ENCODE results near the gene SNUPN. TPM values are rescaled to one million over a fixed set of nuclear protein-coding genes. Genes with fewer than 3 reads are reported as not detected.

The SNUPN gene
- total RNA-seq, 4 donors from 2014 or later, result 17.6 to 23.2 (median 18.7) TPM

GRCh38 chr15:75653347-75653913 lies 27.9 kb upstream of the SNUPN start:
- no peak for ATAC-seq (ENCODE audit: low FRiP score)
- TF ChIP-seq CTCF (IDR thresholded peaks at IDR 0.05), result no peak
- DNase-seq (ENCODE audit: low spot score), result no peak

DNA sequence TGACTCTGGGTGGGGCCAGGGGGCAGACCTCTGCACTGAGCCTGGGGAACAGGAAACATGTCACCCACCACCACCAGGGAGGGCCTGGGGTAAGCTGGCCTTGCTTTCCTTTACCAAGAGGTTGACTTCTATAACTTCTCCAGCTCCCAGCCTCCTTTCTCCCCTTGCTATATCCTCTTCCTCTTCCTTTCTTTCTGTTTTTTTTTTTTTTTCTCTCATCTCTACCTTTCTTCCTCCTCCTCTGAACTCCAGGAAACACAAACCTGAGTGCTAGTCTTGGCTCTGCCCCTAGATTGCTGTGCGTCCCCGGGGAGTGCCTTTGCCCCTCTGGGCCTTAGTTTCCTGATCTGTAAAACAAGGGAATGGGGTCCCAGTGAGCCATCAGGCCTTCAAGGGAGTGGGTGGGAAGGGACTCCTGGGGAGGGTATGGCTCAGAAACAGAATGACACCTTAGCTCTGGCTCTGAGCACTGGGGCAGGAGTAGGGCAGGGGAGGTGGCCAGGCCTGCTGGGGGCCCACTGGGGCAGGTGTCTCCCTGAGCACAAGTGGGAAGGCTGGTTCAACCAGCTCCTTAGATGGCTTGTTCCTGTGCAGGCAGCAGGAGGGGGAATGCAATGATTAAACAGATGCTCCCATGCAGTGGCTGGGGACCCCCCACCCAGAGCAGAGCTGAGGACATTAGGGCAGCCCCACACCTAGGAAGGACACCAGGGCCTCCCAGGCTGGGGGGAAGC lies 26.5 kb upstream of the SNUPN start:
- ATAC-seq (ENCODE audit: low FRiP score) (no peak), DNase-seq (ENCODE audit: low spot score) (no peak)
- no peak for TF ChIP-seq CTCF (IDR thresholded peaks at IDR 0.05)

- DNase-seq (ENCODE audit: low spot score) (no peak), ATAC-seq (ENCODE audit: low FRiP score) (no peak)
- no peak for TF ChIP-seq CTCF (IDR thresholded peaks at IDR 0.05)
Observed at GRCh38 chr15:75650908-75651809, 25.6 kb upstream of the SNUPN start.

- TF ChIP-seq CTCF (IDR thresholded peaks at IDR 0.05), result no peak
- ATAC-seq (ENCODE audit: low FRiP score), result no peak
- no peak for DNase-seq (ENCODE audit: low spot score)
Observed at GRCh38 chr15:75649848-75650247, 24.3 kb upstream of the SNUPN start.

DNA sequence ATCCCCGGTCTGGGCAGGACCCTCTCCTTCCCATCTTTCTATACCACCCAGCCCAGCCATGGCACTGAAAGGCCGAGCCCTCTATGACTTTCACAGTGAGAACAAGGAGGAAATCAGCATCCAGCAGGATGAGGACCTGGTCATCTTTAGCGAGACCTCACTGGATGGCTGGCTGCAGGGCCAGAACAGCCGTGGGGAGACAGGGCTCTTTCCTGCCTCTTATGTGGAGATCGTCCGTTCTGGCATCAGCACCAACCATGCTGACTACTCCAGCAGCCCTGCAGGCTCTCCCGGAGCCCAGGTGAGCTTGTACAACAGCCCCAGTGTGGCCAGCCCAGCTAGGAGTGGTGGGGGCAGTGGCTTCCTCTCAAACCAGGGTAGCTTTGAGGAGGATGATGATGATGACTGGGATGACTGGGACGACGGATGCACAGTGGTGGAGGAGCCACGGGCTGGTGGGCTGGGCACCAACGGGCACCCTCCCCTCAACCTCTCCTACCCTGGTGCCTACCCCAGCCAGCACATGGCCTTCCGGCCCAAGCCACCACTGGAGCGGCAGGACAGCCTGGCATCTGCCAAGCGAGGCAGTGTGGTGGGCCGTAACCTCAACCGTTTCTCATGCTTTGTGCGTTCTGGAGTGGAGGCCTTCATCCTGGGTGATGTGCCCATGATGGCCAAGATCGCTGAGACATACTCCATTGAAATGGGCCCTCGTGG lies 23.7 kb upstream of the SNUPN start:
- TF ChIP-seq CTCF (IDR thresholded peaks at IDR 0.05), result no peak
- no peak for DNase-seq (ENCODE audit: low spot score)
- no peak for ATAC-seq (ENCODE audit: low FRiP score)

GRCh38 chr15:75648156-75649000 lies 22.9 kb upstream of the SNUPN start:
- no peak for TF ChIP-seq CTCF (IDR thresholded peaks at IDR 0.05)
- ATAC-seq (ENCODE audit: low FRiP score) (peak; percentile 38), DNase-seq (ENCODE audit: low spot score) (no peak)
